ENCODE data around the gene MACROD1. TPM values are rescaled to one million over a fixed set of nuclear protein-coding genes. Genes with fewer than 3 reads are reported as not detected.

Gene MACROD1
- total RNA-seq, 2 experiments from 2014 or later = 6.0 to 6.3 TPM

DNA sequence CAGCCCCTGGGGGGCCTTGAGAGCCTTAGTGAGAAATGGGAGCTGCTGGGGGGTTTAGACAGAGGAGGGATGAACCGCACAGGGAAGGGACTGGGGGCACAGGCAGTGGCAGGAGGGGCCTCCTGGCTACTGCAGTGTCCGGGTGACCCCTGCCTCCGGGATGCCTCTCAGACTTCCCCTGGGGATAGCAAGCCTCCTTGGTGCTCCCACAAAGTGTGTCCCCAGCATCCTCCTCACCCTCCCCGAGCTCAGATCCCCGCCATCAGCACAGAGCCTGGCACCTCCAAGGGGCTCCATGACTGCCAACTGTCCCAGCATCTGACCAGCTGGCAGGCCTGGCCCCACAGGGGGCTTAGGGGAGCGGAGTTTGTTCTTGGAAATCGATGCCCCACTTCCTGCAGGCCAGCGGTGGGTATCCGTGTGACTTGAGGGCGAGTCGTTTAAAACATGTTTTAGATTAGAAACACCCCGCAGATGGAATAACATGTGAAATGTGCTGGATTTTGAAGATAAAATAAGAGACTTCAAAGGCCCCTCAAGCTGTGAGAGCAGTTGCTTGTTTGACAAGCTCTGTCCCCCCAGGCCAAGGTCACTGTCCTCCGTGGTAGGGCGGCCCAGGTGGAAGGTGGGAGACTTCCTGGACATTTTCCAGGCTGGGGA lies 143.7 kb downstream of the MACROD1 start:
- no peaks in the 10 kb centered on the region for H3K36me3 Mint-ChIP-seq (ENCODE audit: low read depth)
- peaks cover 5% of the 10 kb centered on the region for H3K27me3 Mint-ChIP-seq
- ATAC-seq (ENCODE audit: poor library complexity) (no peak), DNase-seq (no peak)
- H3K4me1 Mint-ChIP-seq (ENCODE audit: low read depth) = no peaks in the 10 kb centered on the region
- no peak overlapping the region for H3K27ac ChIP-seq (ENCODE audit: low read depth in 1 of 2, low read length in 2 of 2)
- peaks cover 0 to under 1% of the 10 kb centered on the region in 2 experiments for H3K27me3 ChIP-seq (ENCODE audit: control insufficient read depth in 1 of 2, insufficient read depth in 2 of 2, low read length in 2 of 2)
- no peaks in the 10 kb centered on the region for H3K9me3 Mint-ChIP-seq
- H3K36me3 ChIP-seq (ENCODE audit: insufficient read depth, low read length) = no peaks in the 10 kb centered on the region
- POLR2A ChIA-PET = no interaction called here
- no peak overlapping the region for H3K4me3 Mint-ChIP-seq
- H3K9me3 ChIP-seq (ENCODE audit: control insufficient read depth in 1 of 2, insufficient read depth in 1 of 2, low read length in 2 of 2) = no peaks in the 10 kb centered on the region
- H3K27ac Mint-ChIP-seq = no peak overlapping the region
- CTCF ChIA-PET = no interaction called here
- TF ChIP-seq, protein P1, sequence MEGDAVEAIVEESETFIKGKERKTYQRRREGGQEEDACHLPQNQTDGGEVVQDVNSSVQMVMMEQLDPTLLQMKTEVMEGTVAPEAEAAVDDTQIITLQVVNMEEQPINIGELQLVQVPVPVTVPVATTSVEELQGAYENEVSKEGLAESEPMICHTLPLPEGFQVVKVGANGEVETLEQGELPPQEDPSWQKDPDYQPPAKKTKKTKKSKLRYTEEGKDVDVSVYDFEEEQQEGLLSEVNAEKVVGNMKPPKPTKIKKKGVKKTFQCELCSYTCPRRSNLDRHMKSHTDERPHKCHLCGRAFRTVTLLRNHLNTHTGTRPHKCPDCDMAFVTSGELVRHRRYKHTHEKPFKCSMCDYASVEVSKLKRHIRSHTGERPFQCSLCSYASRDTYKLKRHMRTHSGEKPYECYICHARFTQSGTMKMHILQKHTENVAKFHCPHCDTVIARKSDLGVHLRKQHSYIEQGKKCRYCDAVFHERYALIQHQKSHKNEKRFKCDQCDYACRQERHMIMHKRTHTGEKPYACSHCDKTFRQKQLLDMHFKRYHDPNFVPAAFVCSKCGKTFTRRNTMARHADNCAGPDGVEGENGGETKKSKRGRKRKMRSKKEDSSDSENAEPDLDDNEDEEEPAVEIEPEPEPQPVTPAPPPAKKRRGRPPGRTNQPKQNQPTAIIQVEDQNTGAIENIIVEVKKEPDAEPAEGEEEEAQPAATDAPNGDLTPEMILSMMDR (IDR thresholded peaks at IDR 0.05) = no peak
- H3K4me1 ChIP-seq (ENCODE audit: insufficient read depth, low read length) = no peaks in the 10 kb centered on the region
- intact Hi-C loops (cut with DNase I, micrococcal nuclease) = no loop called here
- no peak overlapping the region for H3K4me3 ChIP-seq (ENCODE audit: low read length)

DNA sequence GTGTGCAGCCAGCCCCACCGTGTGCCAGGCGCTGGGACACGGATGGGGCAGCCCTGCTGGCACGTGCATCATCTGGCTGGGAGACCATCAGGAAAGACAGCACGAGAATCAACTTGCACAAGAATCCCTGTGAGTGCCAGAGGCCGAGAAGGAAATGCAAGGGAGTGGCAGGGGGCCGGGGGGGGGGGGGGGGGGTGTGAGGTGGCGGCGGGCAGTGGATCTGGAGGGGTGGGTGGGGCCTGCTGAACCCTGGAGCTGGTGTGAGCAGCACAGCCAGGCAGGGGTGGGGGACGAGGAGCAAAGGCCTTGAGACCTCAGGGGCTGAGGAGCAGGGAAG lies 144.2 kb downstream of the MACROD1 start:
- TF ChIP-seq, protein P1 (IDR thresholded peaks at IDR 0.05) = no peak
- ChIA-PET POLR2A (no interaction called here), CTCF (no interaction called here)
- H3K27ac ChIP-seq (ENCODE audit: low read depth in 1 of 2, low read length in 2 of 2) = no peak overlapping the region
- intact Hi-C loops (cut with DNase I, micrococcal nuclease) = no loop called here
- H3K9me3 ChIP-seq (ENCODE audit: control insufficient read depth in 1 of 2, insufficient read depth in 1 of 2, low read length in 2 of 2) = no peaks in the 10 kb centered on the region
- Mint-ChIP-seq H3K27me3 (no peaks in the 10 kb centered on the region), H3K4me1 (ENCODE audit: low read depth) (no peaks in the 10 kb centered on the region), H3K4me3 (no peak overlapping the region), H3K36me3 (ENCODE audit: low read depth) (no peaks in the 10 kb centered on the region), H3K27ac (no peak overlapping the region), H3K9me3 (no peaks in the 10 kb centered on the region)
- no peaks in the 10 kb centered on the region for H3K36me3 ChIP-seq (ENCODE audit: insufficient read depth, low read length)
- no peaks in the 10 kb centered on the region for H3K4me1 ChIP-seq (ENCODE audit: insufficient read depth, low read length)
- DNase-seq = no peak
- H3K27me3 ChIP-seq (ENCODE audit: control insufficient read depth in 1 of 2, insufficient read depth in 2 of 2, low read length in 2 of 2) = no peaks in the 10 kb centered on the region
- ATAC-seq (ENCODE audit: poor library complexity) = no peak
- no peak overlapping the region for H3K4me3 ChIP-seq (ENCODE audit: low read length)

DNA sequence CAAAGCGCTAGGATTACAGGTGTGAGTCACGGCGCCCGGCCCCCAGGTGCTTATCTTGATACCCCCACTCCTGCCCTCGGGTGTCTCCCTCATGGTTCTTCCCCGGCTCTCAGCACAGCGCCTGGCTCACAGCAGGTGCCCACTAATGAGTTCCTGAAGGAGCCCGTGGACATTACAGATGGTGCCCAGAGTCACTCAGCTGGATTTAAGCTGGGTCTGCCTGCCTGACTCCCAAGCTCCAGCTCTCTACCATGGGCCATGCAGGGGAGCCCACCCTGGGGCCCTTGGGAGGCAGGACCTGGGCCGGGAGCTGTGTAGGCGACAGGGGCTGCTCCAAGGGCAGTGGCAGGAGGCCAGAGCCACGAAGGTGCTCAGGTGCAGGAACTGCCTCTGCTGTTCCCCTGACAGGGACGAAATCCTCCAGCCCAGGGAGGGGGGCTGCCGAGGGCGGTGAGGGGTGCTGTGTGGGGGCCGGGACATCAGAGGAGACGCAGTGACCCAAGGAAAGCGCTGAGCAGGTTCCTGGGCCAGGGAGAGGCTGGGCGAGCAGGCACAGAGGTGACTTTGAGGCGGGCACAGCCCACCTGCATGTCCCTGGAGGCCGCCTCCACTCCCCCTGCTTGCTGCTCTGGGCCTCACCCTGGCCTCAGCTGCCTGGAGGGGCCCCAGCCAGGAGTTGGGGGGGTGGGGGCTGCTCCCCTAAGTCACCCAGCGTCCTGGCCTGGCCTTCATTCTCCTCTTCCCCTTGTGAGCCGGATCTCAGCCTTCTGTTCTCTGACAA lies 144.7 kb downstream of the MACROD1 start:
- H3K27me3 Mint-ChIP-seq = no peaks in the 10 kb centered on the region
- DNase-seq (no peak), ATAC-seq (ENCODE audit: poor library complexity) (no peak)
- Histone ChIP-seq H3K4me3 (ENCODE audit: low read length) (no peak overlapping the region), H3K4me1 (ENCODE audit: insufficient read depth, low read length) (no peaks in the 10 kb centered on the region), H3K36me3 (ENCODE audit: insufficient read depth, low read length) (no peaks in the 10 kb centered on the region), H3K27ac (ENCODE audit: low read depth in 1 of 2, low read length in 2 of 2) (no peak overlapping the region), H3K9me3 (ENCODE audit: control insufficient read depth in 1 of 2, insufficient read depth in 1 of 2, low read length in 2 of 2) (no peaks in the 10 kb centered on the region), H3K27me3 (ENCODE audit: control insufficient read depth in 1 of 2, insufficient read depth in 2 of 2, low read length in 2 of 2) (no peaks in the 10 kb centered on the region)
- no peaks in the 10 kb centered on the region for H3K4me1 Mint-ChIP-seq (ENCODE audit: low read depth)
- no peaks in the 10 kb centered on the region for H3K9me3 Mint-ChIP-seq
- TF ChIP-seq, protein P1 (IDR thresholded peaks at IDR 0.05) = no peak
- CTCF ChIA-PET = no interaction called here
- intact Hi-C loops (cut with DNase I, micrococcal nuclease) = no loop called here
- no peaks in the 10 kb centered on the region for H3K36me3 Mint-ChIP-seq (ENCODE audit: low read depth)
- H3K27ac Mint-ChIP-seq = no peak overlapping the region
- no peak overlapping the region for H3K4me3 Mint-ChIP-seq
- POLR2A ChIA-PET = no interaction called here
